Measurements from ENCODE around the gene RIMBP2.
"Not testable (repeated sequence)": the region's sequence is repeated elsewhere in the genome, so short reads cannot be mapped to it uniquely, and the experiment has no call there.

Gene RIMBP2

GRCh38 chr12:130703733-130704375, 12.2 kb downstream of the RIMBP2 start:
- peaks cover 3% of the 10 kb centered on the region for H3K27me3 Mint-ChIP-seq
- ATAC-seq = no peak
- no peaks in the 10 kb centered on the region for H3K9me3 Mint-ChIP-seq
- H3K4me1 Mint-ChIP-seq = no peaks in the 10 kb centered on the region
- no peaks in the 10 kb centered on the region for H3K36me3 Mint-ChIP-seq (ENCODE audit: low read depth)
- H3K27ac Mint-ChIP-seq = no peak overlapping the region
- no peak for DNase-seq
- no peak overlapping the region for H3K4me3 Mint-ChIP-seq

- no peaks in the 10 kb centered on the region for H3K36me3 Mint-ChIP-seq (ENCODE audit: low read depth)
- ATAC-seq (no peak), DNase-seq (no peak)
- no peak overlapping the region for H3K27ac Mint-ChIP-seq
- no peaks in the 10 kb centered on the region for H3K4me1 Mint-ChIP-seq
- H3K4me3 Mint-ChIP-seq = no peak overlapping the region
- H3K27me3 Mint-ChIP-seq = peaks cover 3% of the 10 kb centered on the region
- no peaks in the 10 kb centered on the region for H3K9me3 Mint-ChIP-seq
These were observed 12.9 kb downstream of the RIMBP2 start for GRCh38 chr12:130702966-130703732.

GRCh38 chr12:130701402-130701744, 14.7 kb downstream of the RIMBP2 start:
- no peak overlapping the region for H3K27ac Mint-ChIP-seq
- ATAC-seq = no peak
- H3K4me1 Mint-ChIP-seq = no peaks in the 10 kb centered on the region

GRCh38 chr12:130700492-130701401, 15.4 kb downstream of the RIMBP2 start:
- H3K27me3 Mint-ChIP-seq = peaks cover 9% of the 10 kb centered on the region
- DNase-seq (no peak), ATAC-seq (no peak)
- no peak overlapping the region for H3K27ac Mint-ChIP-seq
- H3K9me3 Mint-ChIP-seq = no peaks in the 10 kb centered on the region
- no peaks in the 10 kb centered on the region for H3K4me1 Mint-ChIP-seq
- no peak overlapping the region for H3K4me3 Mint-ChIP-seq
- H3K36me3 Mint-ChIP-seq (ENCODE audit: low read depth) = no peaks in the 10 kb centered on the region

More at GRCh38 chr12:130701402-130701744, 14.7 kb downstream of the RIMBP2 start:
- Mint-ChIP-seq H3K9me3 (no peaks in the 10 kb centered on the region), H3K27me3 (peaks cover 9% of the 10 kb centered on the region), H3K36me3 (ENCODE audit: low read depth) (no peaks in the 10 kb centered on the region), H3K4me3 (no peak overlapping the region)
- DNase-seq = no peak

- peaks cover 8% of the 10 kb centered on the region for H3K27me3 Mint-ChIP-seq
- DNase-seq = no peak
- H3K36me3 Mint-ChIP-seq (ENCODE audit: low read depth) = no peaks in the 10 kb centered on the region
- H3K4me3 Mint-ChIP-seq = no peak overlapping the region
- ATAC-seq = no peak
- no peaks in the 10 kb centered on the region for H3K4me1 Mint-ChIP-seq
- H3K27ac Mint-ChIP-seq = no peak overlapping the region
- no peaks in the 10 kb centered on the region for H3K9me3 Mint-ChIP-seq
These were observed 18.0 kb downstream of the RIMBP2 start for GRCh38 chr12:130698106-130698505.

GRCh38 chr12:130696379-130697100, 19.6 kb downstream of the RIMBP2 start:
- Mint-ChIP-seq H3K4me3 (no peak overlapping the region), H3K27ac (no peak overlapping the region), H3K36me3 (ENCODE audit: low read depth) (no peaks in the 10 kb centered on the region), H3K27me3 (peaks cover 8% of the 10 kb centered on the region), H3K9me3 (no peaks in the 10 kb centered on the region), H3K4me1 (no peaks in the 10 kb centered on the region)
- no peak for DNase-seq
- no peak for ATAC-seq

GRCh38 chr12:130695061-130695460, 21.0 kb downstream of the RIMBP2 start:
- peaks cover 8% of the 10 kb centered on the region for H3K27me3 Mint-ChIP-seq
- H3K9me3 Mint-ChIP-seq = no peaks in the 10 kb centered on the region
- ATAC-seq (no peak), DNase-seq (no peak)
- H3K4me3 Mint-ChIP-seq = no peak overlapping the region
- H3K4me1 Mint-ChIP-seq = no peaks in the 10 kb centered on the region
- no peak overlapping the region for H3K27ac Mint-ChIP-seq
- H3K36me3 Mint-ChIP-seq (ENCODE audit: low read depth) = no peaks in the 10 kb centered on the region

GRCh38 chr12:130689408-130690405, 26.4 kb downstream of the RIMBP2 start:
- DNase-seq (no peak), ATAC-seq (no peak)
- H3K27me3 Mint-ChIP-seq = peaks cover 2% of the 10 kb centered on the region
- H3K36me3 Mint-ChIP-seq (ENCODE audit: low read depth) = no peaks in the 10 kb centered on the region
- no peak overlapping the region for H3K27ac Mint-ChIP-seq
- H3K9me3 Mint-ChIP-seq = no peaks in the 10 kb centered on the region
- no peak overlapping the region for H3K4me3 Mint-ChIP-seq
- no peaks in the 10 kb centered on the region for H3K4me1 Mint-ChIP-seq

- not testable (repeated sequence) for DNase-seq, H3K27me3 Mint-ChIP-seq, H3K9me3 Mint-ChIP-seq
These were observed 27.1 kb downstream of the RIMBP2 start for GRCh38 chr12:130688999-130689398.

GRCh38 chr12:130687796-130688778, 28.0 kb downstream of the RIMBP2 start:
- DNase-seq = no peak
- H3K36me3 Mint-ChIP-seq (ENCODE audit: low read depth) = no peaks in the 10 kb centered on the region
- H3K27me3 Mint-ChIP-seq = peaks cover 2% of the 10 kb centered on the region
- no peak for ATAC-seq
- H3K27ac Mint-ChIP-seq = no peak overlapping the region
- H3K4me1 Mint-ChIP-seq = no peaks in the 10 kb centered on the region
- H3K4me3 Mint-ChIP-seq = no peak overlapping the region
- no peaks in the 10 kb centered on the region for H3K9me3 Mint-ChIP-seq

More at GRCh38 chr12:130688999-130689398, 27.1 kb downstream of the RIMBP2 start:
- not testable (repeated sequence) for ATAC-seq; H3K36me3 Mint-ChIP-seq (ENCODE audit: low read depth); H3K4me1 Mint-ChIP-seq; H3K27ac Mint-ChIP-seq; H3K4me3 Mint-ChIP-seq

GRCh38 chr12:130687190-130687589, 28.9 kb downstream of the RIMBP2 start:
- DNase-seq = no peak
- no peaks in the 10 kb centered on the region for H3K4me1 Mint-ChIP-seq
- no peaks in the 10 kb centered on the region for H3K9me3 Mint-ChIP-seq
- H3K36me3 Mint-ChIP-seq (ENCODE audit: low read depth) = no peaks in the 10 kb centered on the region
- H3K27ac Mint-ChIP-seq = no peak overlapping the region
- peaks cover 2% of the 10 kb centered on the region for H3K27me3 Mint-ChIP-seq
- no peak overlapping the region for H3K4me3 Mint-ChIP-seq
- no peak for ATAC-seq

GRCh38 chr12:130686511-130686991, 29.5 kb downstream of the RIMBP2 start:
- H3K36me3 Mint-ChIP-seq (ENCODE audit: low read depth) = no peaks in the 10 kb centered on the region
- DNase-seq (no peak), ATAC-seq (no peak)
- no peaks in the 10 kb centered on the region for H3K4me1 Mint-ChIP-seq
- peaks cover 2% of the 10 kb centered on the region for H3K27me3 Mint-ChIP-seq
- no peak overlapping the region for H3K4me3 Mint-ChIP-seq
- no peaks in the 10 kb centered on the region for H3K9me3 Mint-ChIP-seq
- no peak overlapping the region for H3K27ac Mint-ChIP-seq

Measured in activated naive CD8-positive, alpha-beta T cell treated with anti-CD3 and anti-CD28 coated beads, Interleukin-2, amount 50 U/mL, for 24 hours (primary cell).